ENCODE measurements around the gene CHST15. TPM values are rescaled to one million over a fixed set of nuclear protein-coding genes. Genes with fewer than 3 reads are reported as not detected.

Gene CHST15
- polyA plus RNA-seq, 4 donors: 0.45 to 8.5 (median 4.0) TPM

DNA sequence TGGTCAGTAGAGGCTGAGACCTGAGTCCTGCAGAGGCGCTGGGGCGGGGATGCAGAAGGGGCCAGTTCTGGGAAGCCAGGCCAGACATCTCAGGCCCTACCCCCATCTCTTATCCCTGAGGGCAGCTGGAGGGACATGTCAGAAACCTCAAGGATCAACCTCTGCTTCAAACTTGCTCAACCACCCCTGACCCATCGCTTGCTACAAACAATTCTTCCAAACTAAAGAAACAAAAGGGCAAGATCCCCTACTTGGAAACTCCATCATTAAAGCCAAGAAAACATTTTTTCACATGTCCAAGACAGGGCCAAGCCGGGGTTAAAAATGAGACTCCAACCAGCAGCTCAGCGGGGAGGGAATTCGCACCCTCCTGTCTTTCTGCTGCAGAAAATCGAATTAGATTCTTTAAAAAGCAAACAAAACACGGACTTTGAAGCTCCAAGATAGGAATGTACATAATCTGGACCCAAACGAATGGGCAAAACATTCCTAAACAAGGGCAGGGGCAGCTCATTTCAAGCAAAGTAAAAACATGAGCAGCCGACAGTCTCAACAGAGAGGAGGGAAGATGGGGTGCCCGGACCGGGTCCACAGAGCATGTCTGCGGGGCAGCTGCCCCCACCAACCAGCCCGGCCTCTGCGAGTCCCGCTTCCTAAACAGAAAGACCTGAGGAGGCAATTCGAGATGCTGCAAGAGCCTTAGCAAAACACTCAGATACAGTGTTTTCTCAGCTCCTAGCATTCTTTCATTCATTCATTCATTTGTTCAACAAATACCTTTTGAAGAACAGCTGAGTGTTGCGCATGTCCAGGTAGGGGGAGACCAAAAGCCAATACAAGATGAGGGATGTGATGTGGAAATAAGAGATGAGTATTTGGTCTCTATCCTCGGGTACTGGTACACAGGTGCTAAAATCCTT lies 44.8 kb downstream of the CHST15 start:
- H3K27me3 ChIP-seq (ENCODE audit: control insufficient read depth in 3 of 3, insufficient read depth in 3 of 3, low read length in 3 of 3): peaks cover 0 to 3% (median 0%) of the 10 kb centered on the region in 3 donors
- no peaks in the 10 kb centered on the region for H3K36me3 ChIP-seq (ENCODE audit: control insufficient read depth in 3 of 3, insufficient read depth in 2 of 3, low read depth in 1 of 3, low read length in 3 of 3)
- H3K4me3 ChIP-seq (ENCODE audit: low read depth in 1 of 3, low read length in 3 of 3): no peak overlapping the region
- DNase-seq (no peak), FAIRE-seq (no peak)
- H3K27ac ChIP-seq (ENCODE audit: low read depth in 1 of 3, low read length in 2 of 3): no peak overlapping the region
- H3K9me3 ChIP-seq (ENCODE audit: control insufficient read depth in 2 of 2, insufficient read depth in 1 of 2, low read depth in 1 of 2, low read length in 1 of 2): peaks cover 0 to 3% of the 10 kb centered on the region in 2 donors
- H3K4me1 ChIP-seq (ENCODE audit: control insufficient read depth in 3 of 3, insufficient read depth in 2 of 3, low read depth in 1 of 3, low read length in 2 of 3): no peaks in the 10 kb centered on the region
- WGBS, 3 donors: 51 to 56% (median 53%) methylated on average over 18 to 19 of the region's 19 CpGs

DNA sequence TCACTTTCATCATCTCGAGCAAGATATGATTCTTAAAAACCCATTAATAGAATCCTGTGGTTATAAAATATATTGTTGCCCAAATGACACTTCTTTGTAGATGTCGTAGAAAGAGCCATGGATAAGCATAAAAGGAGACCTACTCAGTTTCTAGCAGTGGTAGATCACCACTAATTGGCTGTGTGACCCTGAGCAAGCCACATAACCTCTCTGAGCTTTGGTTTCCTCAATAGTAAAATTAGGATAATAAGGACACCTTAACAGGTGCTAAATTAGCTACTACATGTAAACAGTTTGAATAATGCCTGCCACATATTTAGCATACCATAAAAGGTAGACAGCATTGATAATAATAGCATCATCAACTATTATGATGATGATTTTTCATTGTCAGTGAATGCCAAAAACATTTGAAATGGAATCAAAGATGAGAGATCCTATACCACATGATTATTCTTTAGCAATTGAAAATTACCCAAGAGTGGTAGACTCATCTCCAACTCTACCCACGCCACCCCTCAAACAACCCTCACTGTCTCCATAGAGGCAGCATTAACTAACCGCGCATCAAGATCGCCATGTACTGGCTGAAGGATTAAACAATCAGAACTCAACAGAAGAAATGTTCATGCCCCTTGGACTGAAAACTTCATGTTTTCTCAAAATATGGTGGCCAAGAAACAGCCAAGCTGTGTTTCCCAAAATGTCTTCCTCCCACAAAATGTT lies 45.8 kb downstream of the CHST15 start:
- DNase-seq (no peak), FAIRE-seq (no peak)
- Histone ChIP-seq H3K4me1 (ENCODE audit: control insufficient read depth in 3 of 3, insufficient read depth in 2 of 3, low read depth in 1 of 3, low read length in 2 of 3) (no peaks in the 10 kb centered on the region), H3K4me3 (ENCODE audit: low read depth in 1 of 3, low read length in 3 of 3) (no peak overlapping the region), H3K27ac (ENCODE audit: low read depth in 1 of 3, low read length in 2 of 3) (peak overlapping the region in 1 of 3 donors; percentile 40), H3K36me3 (ENCODE audit: control insufficient read depth in 3 of 3, insufficient read depth in 2 of 3, low read depth in 1 of 3, low read length in 3 of 3) (no peaks in the 10 kb centered on the region), H3K27me3 (ENCODE audit: control insufficient read depth in 3 of 3, insufficient read depth in 3 of 3, low read length in 3 of 3) (peaks cover 0 to 3% (median 0%) of the 10 kb centered on the region in 3 donors), H3K9me3 (ENCODE audit: control insufficient read depth in 2 of 2, insufficient read depth in 1 of 2, low read depth in 1 of 2, low read length in 1 of 2) (peaks cover 0 to 3% of the 10 kb centered on the region in 2 donors)
- 84 to 91% (median 87%) methylated on average over 6 of the region's 6 CpGs for WGBS, 3 donors

- H3K36me3 ChIP-seq (ENCODE audit: control insufficient read depth in 3 of 3, insufficient read depth in 2 of 3, low read depth in 1 of 3, low read length in 3 of 3): peaks cover 0 to 4% (median 0%) of the 10 kb centered on the region in 3 donors
- no peak for DNase-seq
- H3K4me3 ChIP-seq (ENCODE audit: low read depth in 1 of 3, low read length in 3 of 3): no peak overlapping the region
- H3K9me3 ChIP-seq (ENCODE audit: control insufficient read depth in 2 of 2, insufficient read depth in 1 of 2, low read depth in 1 of 2, low read length in 1 of 2): peaks cover 0 to 3% of the 10 kb centered on the region in 2 donors
- no peak overlapping the region for H3K27ac ChIP-seq (ENCODE audit: low read depth in 1 of 3, low read length in 2 of 3)
- no peak for FAIRE-seq
- WGBS, 3 donors: 81 to 87% (median 85%) methylated on average over 18 of the region's 18 CpGs
- peaks cover 0 to 3% (median 0%) of the 10 kb centered on the region in 3 donors for H3K27me3 ChIP-seq (ENCODE audit: control insufficient read depth in 3 of 3, insufficient read depth in 3 of 3, low read length in 3 of 3)
- no peaks in the 10 kb centered on the region for H3K4me1 ChIP-seq (ENCODE audit: control insufficient read depth in 3 of 3, insufficient read depth in 2 of 3, low read depth in 1 of 3, low read length in 2 of 3)
Observed at GRCh38 chr10:124045801-124046355, 47.5 kb downstream of the CHST15 start.

DNA sequence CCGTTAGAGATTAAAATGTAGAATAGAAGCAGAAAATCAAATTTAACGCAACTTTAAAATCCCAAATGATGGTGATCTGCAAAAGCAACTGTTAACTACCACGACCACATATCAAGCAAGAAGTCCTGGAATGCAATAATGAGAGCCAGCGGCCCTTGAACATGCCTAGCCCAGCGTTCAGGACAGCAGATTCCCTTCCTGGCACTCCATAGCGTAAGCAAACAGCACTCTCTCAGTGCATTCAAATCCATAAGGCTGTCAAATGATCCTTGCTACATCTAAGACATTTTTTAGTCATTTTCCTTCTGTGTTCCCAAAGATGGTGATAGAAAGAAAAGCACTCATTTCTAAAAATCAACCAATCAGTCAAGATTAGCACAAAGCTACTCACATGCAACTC lies 48.1 kb downstream of the CHST15 start:
- no peak overlapping the region for H3K4me3 ChIP-seq (ENCODE audit: low read depth in 1 of 3, low read length in 3 of 3)
- 73 to 77% (median 75%) methylated on average over 6 of the region's 6 CpGs for WGBS, 3 donors
- H3K27ac ChIP-seq (ENCODE audit: low read depth in 1 of 3, low read length in 2 of 3): no peak overlapping the region
- no peaks in the 10 kb centered on the region for H3K4me1 ChIP-seq (ENCODE audit: control insufficient read depth in 3 of 3, insufficient read depth in 2 of 3, low read depth in 1 of 3, low read length in 2 of 3)
- FAIRE-seq (no peak), DNase-seq (no peak)
- H3K9me3 ChIP-seq (ENCODE audit: control insufficient read depth in 2 of 2, insufficient read depth in 1 of 2, low read depth in 1 of 2, low read length in 1 of 2): peaks cover 0 to 3% of the 10 kb centered on the region in 2 donors
- peaks cover 0 to 4% (median 0%) of the 10 kb centered on the region in 3 donors for H3K36me3 ChIP-seq (ENCODE audit: control insufficient read depth in 3 of 3, insufficient read depth in 2 of 3, low read depth in 1 of 3, low read length in 3 of 3)
- H3K27me3 ChIP-seq (ENCODE audit: control insufficient read depth in 3 of 3, insufficient read depth in 3 of 3, low read length in 3 of 3): peaks cover 0 to 3% (median 0%) of the 10 kb centered on the region in 3 donors

DNA sequence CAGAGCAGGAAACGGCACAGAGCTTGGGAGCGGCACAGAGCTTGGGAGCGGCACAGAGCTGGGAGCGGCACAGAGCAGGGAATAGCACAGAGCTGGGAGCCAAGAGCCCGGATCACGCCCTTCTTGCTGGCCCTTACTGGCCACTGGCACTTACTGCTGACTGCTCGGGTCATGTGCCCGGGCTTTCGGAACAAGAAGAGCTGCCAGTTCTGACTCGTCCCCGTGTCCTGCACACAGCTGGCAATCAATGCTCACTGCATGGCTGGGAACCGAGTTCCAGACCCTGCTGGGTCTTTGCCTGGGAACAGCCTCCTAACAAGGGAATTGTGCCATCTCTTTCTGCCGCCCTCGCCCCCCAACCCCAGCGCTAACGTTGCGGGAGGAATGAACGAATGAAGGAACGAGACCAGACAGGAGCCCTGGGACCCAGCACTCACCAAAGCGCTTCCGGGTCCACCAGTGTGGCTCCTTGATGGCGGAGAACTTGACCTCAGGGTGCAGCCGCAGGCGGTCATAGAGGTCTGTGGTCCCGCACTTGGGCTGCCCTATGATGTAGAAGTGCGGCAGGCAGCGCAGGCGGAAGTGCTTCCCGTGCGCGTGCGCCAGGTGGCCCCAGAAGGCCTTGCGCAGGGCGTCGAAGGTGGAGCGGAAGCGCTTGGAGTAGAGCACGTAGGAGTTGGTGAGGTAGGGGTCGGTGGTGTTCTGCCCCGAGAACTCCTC lies 49.1 kb downstream of the CHST15 start:
- DNase-seq (no peak), FAIRE-seq (no peak)
- 93 to 95% (median 94%) methylated on average over 38 to 40 of the region's 40 CpGs for WGBS, 3 donors
- Histone ChIP-seq H3K27me3 (ENCODE audit: control insufficient read depth in 3 of 3, insufficient read depth in 3 of 3, low read length in 3 of 3) (peaks cover 0 to 3% (median 0%) of the 10 kb centered on the region in 3 donors), H3K9me3 (ENCODE audit: control insufficient read depth in 2 of 2, insufficient read depth in 1 of 2, low read depth in 1 of 2, low read length in 1 of 2) (peaks cover 0 to 3% of the 10 kb centered on the region in 2 donors), H3K4me3 (ENCODE audit: low read depth in 1 of 3, low read length in 3 of 3) (no peak overlapping the region), H3K36me3 (ENCODE audit: control insufficient read depth in 3 of 3, insufficient read depth in 2 of 3, low read depth in 1 of 3, low read length in 3 of 3) (peaks cover 0 to 5% (median 0%) of the 10 kb centered on the region in 3 donors), H3K4me1 (ENCODE audit: control insufficient read depth in 3 of 3, insufficient read depth in 2 of 3, low read depth in 1 of 3, low read length in 2 of 3) (no peaks in the 10 kb centered on the region), H3K27ac (ENCODE audit: low read depth in 1 of 3, low read length in 2 of 3) (no peak overlapping the region)

GRCh38 chr10:124043310-124044142 lies 49.9 kb downstream of the CHST15 start:
- no peak for DNase-seq
- no peak overlapping the region for H3K27ac ChIP-seq (ENCODE audit: low read depth in 1 of 3, low read length in 2 of 3)
- peaks cover 0 to 8% (median 0%) of the 10 kb centered on the region in 3 donors for H3K36me3 ChIP-seq (ENCODE audit: control insufficient read depth in 3 of 3, insufficient read depth in 2 of 3, low read depth in 1 of 3, low read length in 3 of 3)
- H3K4me1 ChIP-seq (ENCODE audit: control insufficient read depth in 3 of 3, insufficient read depth in 2 of 3, low read depth in 1 of 3, low read length in 2 of 3): no peaks in the 10 kb centered on the region
- H3K27me3 ChIP-seq (ENCODE audit: control insufficient read depth in 3 of 3, insufficient read depth in 3 of 3, low read length in 3 of 3): peaks cover 0 to 3% (median 0%) of the 10 kb centered on the region in 3 donors
- H3K4me3 ChIP-seq (ENCODE audit: low read depth in 1 of 3, low read length in 3 of 3): no peak overlapping the region
- 58 to 66% (median 63%) methylated on average over 12 of the region's 12 CpGs for WGBS, 3 donors
- no peak for FAIRE-seq
- H3K9me3 ChIP-seq (ENCODE audit: control insufficient read depth in 2 of 2, insufficient read depth in 1 of 2, low read depth in 1 of 2, low read length in 1 of 2): peaks cover 0 to 3% of the 10 kb centered on the region in 2 donors

DNA sequence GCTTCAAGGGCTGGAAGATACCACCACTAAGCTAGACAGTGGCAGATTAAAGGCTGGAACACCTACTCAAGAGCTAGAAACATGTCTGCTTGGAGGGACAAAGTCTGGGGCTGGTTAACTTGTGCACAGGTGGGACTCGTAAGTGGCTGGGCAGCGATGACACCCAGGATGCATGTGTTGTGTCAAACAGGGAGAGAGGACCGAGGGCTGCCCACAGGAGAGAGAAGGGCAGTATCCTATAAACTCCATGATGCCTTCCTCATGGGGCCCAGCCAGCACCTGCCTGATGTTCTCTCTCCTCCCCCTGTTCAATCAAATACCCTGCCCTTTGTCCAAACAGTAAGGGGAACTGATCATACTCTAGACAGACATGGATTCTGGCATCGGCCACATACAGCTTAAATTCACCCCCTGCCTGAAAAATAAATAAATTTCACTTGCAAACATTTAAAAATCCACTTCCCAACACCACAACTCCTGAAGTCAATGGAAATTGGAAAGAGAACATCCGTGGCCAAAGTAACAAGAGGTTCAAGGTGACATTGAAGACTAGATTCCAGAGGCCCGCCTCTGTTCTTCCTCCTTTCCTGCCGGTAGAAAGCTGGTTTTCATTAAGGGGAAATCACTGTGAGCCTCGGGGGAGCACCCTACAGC lies 50.6 kb downstream of the CHST15 start:
- H3K9me3 ChIP-seq (ENCODE audit: control insufficient read depth in 2 of 2, insufficient read depth in 1 of 2, low read depth in 1 of 2, low read length in 1 of 2): peaks cover 0 to 3% of the 10 kb centered on the region in 2 donors
- DNase-seq: no peak
- peaks cover 0 to 3% (median 0%) of the 10 kb centered on the region in 3 donors for H3K27me3 ChIP-seq (ENCODE audit: control insufficient read depth in 3 of 3, insufficient read depth in 3 of 3, low read length in 3 of 3)
- FAIRE-seq: no peak
- H3K4me3 ChIP-seq (ENCODE audit: low read depth in 1 of 3, low read length in 3 of 3): no peak overlapping the region
- peaks cover 0 to 8% (median 0%) of the 10 kb centered on the region in 3 donors for H3K36me3 ChIP-seq (ENCODE audit: control insufficient read depth in 3 of 3, insufficient read depth in 2 of 3, low read depth in 1 of 3, low read length in 3 of 3)
- 58 to 67% (median 64%) methylated on average over 8 of the region's 8 CpGs for WGBS, 3 donors
- H3K4me1 ChIP-seq (ENCODE audit: control insufficient read depth in 3 of 3, insufficient read depth in 2 of 3, low read depth in 1 of 3, low read length in 2 of 3): no peaks in the 10 kb centered on the region
- H3K27ac ChIP-seq (ENCODE audit: low read depth in 1 of 3, low read length in 2 of 3): no peak overlapping the region

Measured in small intestine (tissue), 7 donors.